Esophagus muscularis mucosa (tissue), 4 donors: ENCODE results near the gene FNDC7. TPM values are rescaled to one million over a fixed set of nuclear protein-coding genes. Genes with fewer than 3 reads are reported as not detected.
A peak's percentile ranks its signal among the peaks of the same experiment; 100 is the strongest.
"Not testable (repeated sequence)": the region's sequence is repeated elsewhere in the genome, so short reads cannot be mapped to it uniquely, and the experiment has no call there.

ENCODE experiments used
- DNase-seq: peaks from one replicate; pipeline ENCODE4 v3.0.0-alpha.2; 2017; ENCODE audit errors: extremely low spot score
- H3K27ac ChIP-seq, 4 donors: fragments of 200-600 bp; sonication (generic); replicated peaks in 1 of 4; 1 replicate in 3 of 4; 2 replicates in 1 of 4; pipeline ENCODE4 v1.5.1; 2016 to 2019; ENCODE audit warnings: mild to moderate bottlenecking in 1 of 4
- H3K27me3 ChIP-seq, 4 donors: fragments of 200-600 bp; sonication (generic); one replicate each; pipeline versions ENCODE4 v1.5.1 to v1.6.0; 2016 to 2019
- H3K36me3 ChIP-seq, 4 donors: fragments of 200-600 bp; sonication (generic); one replicate each; pipeline ENCODE4 v1.5.1; 2016 to 2019
- H3K4me1 ChIP-seq, 4 donors: fragments of 200-600 bp; sonication (generic); one replicate each; pipeline ENCODE4 v1.5.1; 2016 to 2019
- H3K4me3 ChIP-seq, 4 donors: fragments of 200-600 bp; sonication (generic); 1 replicate in 2 of 4; 2 replicates in 2 of 4; pipeline ENCODE4 v1.5.1; 2016 to 2019; ENCODE audit warnings: mild to moderate bottlenecking in 4 of 4, moderate library complexity in 1 of 4
- H3K9me3 ChIP-seq, 4 donors: fragments of 200-600 bp; sonication (generic); 1 replicate in 3 of 4; 2 replicates in 1 of 4; pipeline ENCODE4 v1.5.1; 2016 to 2019
- CTCF ChIP-seq, 3 experiments: fragments of 200-600 bp in 2 of 3; fragments of 450-650 bp in 1 of 3; sonication (generic) in 2 of 3; IDR thresholded peaks; one replicate each; pipeline ENCODE4 v1.5.1; 2017 to 2019; ENCODE audit warnings: antibody characterized with exemption in 3 of 3, mild to moderate bottlenecking in 2 of 3, moderate library complexity in 1 of 3
- EP300 ChIP-seq: sonication (generic); formaldehyde crosslinking; IDR thresholded peaks from one replicate; pipeline ENCODE4 v1.6.1; 2017; ENCODE audit warnings: antibody characterized with exemption
- POLR2A ChIP-seq: fragments of 450-650 bp; IDR thresholded peaks from one replicate; pipeline ENCODE4 v1.6.1; 2017; ENCODE audit warnings: antibody characterized with exemption, moderate library complexity, mild to moderate bottlenecking, low read depth
- POLR2AphosphoS5 ChIP-seq, 2 donors: sonication (generic); formaldehyde crosslinking; IDR thresholded peaks; one replicate each; pipeline ENCODE4 v1.6.1; 2017; ENCODE audit warnings: antibody characterized with exemption in 2 of 2
- WGBS: methylation state at CpG from one replicate; pipeline ENCODE4 v1.1.5; 2018; 5-methylcytosine and 5-hydroxymethylcytosine counted together
- intact Hi-C: fragments of 100-400 bp; cut with DNase I; formaldehyde crosslinking; loops from one replicate; pipeline ENCODE4 v1.15.1; 2023
- total RNA-seq, 4 donors: library from RNA; depleted of rRNA; stranded (reverse); fragments of >200 nt; gene quantifications; one replicate each; pipeline versions ENCODE4 v1.1.0 to v1.2.1, GENCODE V29; 2016

The FNDC7 gene
- total RNA-seq, result not detected

- H3K27me3 ChIP-seq, result peaks cover 0 to 4% (median 0%) of the 10 kb centered on the region in 4 donors
- no peak for TF ChIP-seq EP300
- no peaks in the 10 kb centered on the region for H3K9me3 ChIP-seq
- H3K4me1 ChIP-seq, result no peaks in the 10 kb centered on the region
- no peak for DNase-seq
- H3K36me3 ChIP-seq, result no peaks in the 10 kb centered on the region
- no peak within 1 kb of the TSS for H3K4me3 ChIP-seq
- intact Hi-C loops, result no loop called here
- WGBS, result 52% methylated on average over 8 of the region's 9 CpGs
- H3K27ac ChIP-seq, result no peak within 1 kb of the TSS
Measured at GRCh38 chr1:108712606-108713150, at the start of gene FNDC7. Gene FNDC7 (plus strand): TSS chr1:108712908. CDS start chr1:108712934, 26 bp downstream.

- Histone ChIP-seq H3K4me3 (no peak overlapping the region), H3K27ac (no peak overlapping the region), H3K36me3 (no peaks in the 10 kb centered on the region), H3K9me3 (no peaks in the 10 kb centered on the region), H3K27me3 (no peaks in the 10 kb centered on the region), H3K4me1 (peaks cover 5 to 14% (median 8%) of the 10 kb centered on the region in 4 donors)
- WGBS, result 90% methylated on average over 2 of the region's 2 CpGs
- intact Hi-C loops, result no loop called here
- no peak for DNase-seq
- TF ChIP-seq POLR2AphosphoS5 (IDR thresholded peaks at IDR 0.05) (peak in 1 of 2 donors; percentile 12), EP300 (no peak)
Measured at GRCh38 chr1:108663074-108663473, 49.6 kb upstream of the FNDC7 start.

GRCh38 chr1:108664481-108664880 lies 48.2 kb upstream of the FNDC7 start:
- H3K27ac ChIP-seq, result no peak overlapping the region
- no peaks in the 10 kb centered on the region for H3K9me3 ChIP-seq
- intact Hi-C loops, result no loop called here
- no peak overlapping the region for H3K4me3 ChIP-seq
- peaks cover 5 to 14% (median 8%) of the 10 kb centered on the region in 4 donors for H3K4me1 ChIP-seq
- H3K27me3 ChIP-seq, result no peaks in the 10 kb centered on the region
- TF ChIP-seq POLR2A (no peak), EP300 (no peak), POLR2AphosphoS5 (IDR thresholded peaks at IDR 0.05) (no peak), CTCF (IDR thresholded peaks at IDR 0.05) (no peak)
- H3K36me3 ChIP-seq, result no peaks in the 10 kb centered on the region
- WGBS, result 78% methylated on average over 6 of the region's 6 CpGs
- no peak for DNase-seq

GRCh38 chr1:108665067-108665466 lies 47.6 kb upstream of the FNDC7 start:
- Histone ChIP-seq H3K36me3 (no peaks in the 10 kb centered on the region), H3K4me3 (no peak overlapping the region), H3K4me1 (peaks cover 5 to 14% (median 8%) of the 10 kb centered on the region in 4 donors), H3K9me3 (no peaks in the 10 kb centered on the region), H3K27me3 (no peaks in the 10 kb centered on the region), H3K27ac (no peak overlapping the region)
- TF ChIP-seq POLR2A (no peak), CTCF (IDR thresholded peaks at IDR 0.05) (no peak), POLR2AphosphoS5 (IDR thresholded peaks at IDR 0.05) (no peak), EP300 (no peak)
- intact Hi-C loops, result no loop called here
- 82% methylated on average over 2 of the region's 2 CpGs for WGBS
- DNase-seq, result no peak

- TF ChIP-seq CTCF (IDR thresholded peaks at IDR 0.05), result no peak
- TF ChIP-seq POLR2A, result no peak
- TF ChIP-seq EP300, result no peak
- TF ChIP-seq POLR2AphosphoS5 (IDR thresholded peaks at IDR 0.05), result no peak
- DNase-seq, result no peak
- no peak overlapping the region for H3K27ac ChIP-seq
- intact Hi-C loops, result no loop called here
- WGBS, result 94% methylated on average over 1 of the region's 1 CpG
- no peaks in the 10 kb centered on the region for H3K27me3 ChIP-seq
- peaks cover 5 to 14% (median 8%) of the 10 kb centered on the region in 4 donors for H3K4me1 ChIP-seq
- H3K36me3 ChIP-seq, result no peaks in the 10 kb centered on the region
- H3K4me3 ChIP-seq, result no peak overlapping the region
- no peaks in the 10 kb centered on the region for H3K9me3 ChIP-seq
Measured at GRCh38 chr1:108665771-108666170, 46.9 kb upstream of the FNDC7 start.

- H3K9me3 ChIP-seq, DNase-seq, intact Hi-C loops, H3K27ac ChIP-seq, H3K27me3 ChIP-seq, H3K4me1 ChIP-seq, H3K36me3 ChIP-seq, H3K4me3 ChIP-seq: not testable (repeated sequence)
- 94% methylated on average over 25 of the region's 28 CpGs for WGBS
Measured at GRCh38 chr1:108667422-108667821, 45.3 kb upstream of the FNDC7 start.
